GM12891 (cell line): ENCODE measurements around the gene ARHGAP26.

ENCODE experiments used
- POLR2A ChIP-seq: IDR thresholded peaks from 2 replicates; pipeline ENCODE4 v1.6.1; 2011; ENCODE audit warnings: low read depth, low read length, control low read depth
- POLR2AphosphoS5 ChIP-seq: IDR thresholded peaks from 2 replicates; pipeline ENCODE4 v1.6.1; 2011; ENCODE audit warnings: low read depth, low read length, control low read depth
- SPI1 ChIP-seq: IDR thresholded peaks from 2 replicates; pipeline ENCODE4 v1.6.1; 2011; ENCODE audit warnings: low read depth, low read length, control low read depth
- TAF1 ChIP-seq: IDR thresholded peaks from 2 replicates; pipeline ENCODE4 v1.6.1; 2011; ENCODE audit warnings: low read depth, low read length, control low read depth

DNA sequence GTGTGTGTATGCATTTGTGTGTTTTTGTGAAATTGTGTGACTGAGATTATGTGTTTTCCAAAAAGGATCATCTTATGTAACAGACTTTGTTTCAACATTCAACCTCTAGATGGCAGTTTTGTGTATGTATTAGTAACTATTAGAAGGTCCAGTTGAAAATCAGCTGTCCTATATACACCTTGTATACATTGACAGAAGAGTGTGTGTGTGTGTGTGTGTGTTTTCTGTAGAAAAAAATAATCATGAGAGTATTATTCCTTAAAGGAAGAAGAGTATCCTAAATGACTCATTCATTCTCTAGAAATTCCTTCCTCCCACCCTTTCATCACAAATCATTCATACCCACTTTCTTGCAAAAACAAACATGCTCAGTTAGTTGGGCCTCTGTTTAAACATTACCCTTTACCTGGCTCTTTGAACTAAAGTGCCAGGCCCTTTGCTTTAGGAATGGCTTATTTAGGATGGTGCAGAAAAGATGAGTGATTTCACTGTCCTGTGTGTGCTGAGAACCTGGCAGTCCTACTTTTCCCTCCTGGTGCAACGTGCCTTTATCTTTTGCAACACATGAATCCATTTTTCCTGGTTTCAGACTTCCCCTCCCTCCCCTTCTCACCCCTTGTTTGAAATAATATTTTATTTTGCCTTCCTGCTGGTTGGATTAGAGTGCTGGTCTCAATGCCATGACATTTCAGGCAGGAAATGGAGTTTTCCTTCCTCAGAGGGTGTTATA is 152.2 kb downstream of the ARHGAP26 start:
- TF ChIP-seq SPI1 (no peak), POLR2A (no peak), POLR2AphosphoS5 (no peak), TAF1 (no peak)
